CD14-positive monocyte (primary cell): ENCODE data around the gene CDK6. TPM values are rescaled to one million over a fixed set of nuclear protein-coding genes. Genes with fewer than 3 reads are reported as not detected.
A peak's percentile ranks its signal among the peaks of the same experiment; 100 is the strongest.

Experiments used
- DNase-seq, 3 donors: peaks; one replicate each; pipeline ENCODE4 v3.0.0-alpha.2; 2011 to 2022
- H2AFZ ChIP-seq: 2 replicates; pipeline ENCODE4 v1.6.0; 2012; ENCODE audit warnings: mild to moderate bottlenecking, low read depth, low read length, inconsistent platforms; ENCODE audit not compliant: insufficient read depth, poor library complexity, severe bottlenecking
- H3K27ac ChIP-seq, 2 donors: 1 replicate in 1 of 2; 2 replicates in 1 of 2; pipeline ENCODE4 v1.5.1; 2012 to 2013; ENCODE audit warnings: low read length in 2 of 2, control low read depth in 1 of 2, inconsistent platforms in 1 of 2, low read depth in 1 of 2, mild to moderate bottlenecking in 1 of 2
- H3K27me3 ChIP-seq, 2 donors: one replicate each; pipeline versions ENCODE4 v1.6.0 to v1.6.1; 2011 to 2013; ENCODE audit warnings: low read length in 2 of 2; ENCODE audit not compliant: control insufficient read depth in 2 of 2, insufficient read depth in 2 of 2
- H3K36me3 ChIP-seq, 2 donors: replicated peaks in 1 of 2; 1 replicate in 1 of 2; 2 replicates in 1 of 2; pipeline versions ENCODE4 v1.5.1 to v1.6.1; 2012 to 2013; ENCODE audit warnings: low read length in 2 of 2, control low read depth in 1 of 2, inconsistent platforms in 1 of 2, mild to moderate bottlenecking in 1 of 2; ENCODE audit not compliant: insufficient read depth in 2 of 2, control insufficient read depth in 1 of 2
- H3K4me1 ChIP-seq, 2 donors: 1 replicate in 1 of 2; 2 replicates in 1 of 2; pipeline versions ENCODE4 v1.5.1 to v1.6.1; 2012 to 2013; ENCODE audit warnings: low read length in 2 of 2, control low read depth in 1 of 2, inconsistent platforms in 1 of 2, mild to moderate bottlenecking in 1 of 2, moderate library complexity in 1 of 2; ENCODE audit not compliant: insufficient read depth in 2 of 2, control insufficient read depth in 1 of 2
- H3K4me2 ChIP-seq: replicated peaks from 2 replicates; pipeline ENCODE3; 2012; ENCODE audit warnings: low read length, moderate library complexity, mild to moderate bottlenecking; ENCODE audit not compliant: poor library complexity, severe bottlenecking; ENCODE audit errors: extremely low read depth
- H3K4me3 ChIP-seq, 3 experiments: fragments of 200-600 bp in 1 of 3; sonication (generic) in 1 of 3; replicated peaks in 1 of 3; 1 replicate in 2 of 3; 2 replicates in 1 of 3; pipeline ENCODE4 v1.5.1; 2011 to 2013; ENCODE audit warnings: low read length in 3 of 3, mild to moderate bottlenecking in 3 of 3, control low read depth in 2 of 3, low read depth in 2 of 3, inconsistent platforms in 1 of 3, moderate library complexity in 1 of 3
- H3K79me2 ChIP-seq: 2 replicates; pipeline ENCODE4 v1.6.0; 2012; ENCODE audit warnings: mild to moderate bottlenecking, control low read depth, inconsistent platforms, low read length, moderate library complexity; ENCODE audit not compliant: insufficient read depth
- H3K9ac ChIP-seq: 2 replicates; pipeline ENCODE4 v1.6.0; 2017; ENCODE audit warnings: low read length, mild to moderate bottlenecking; ENCODE audit not compliant: insufficient read depth, poor library complexity, severe bottlenecking
- H3K9me3 ChIP-seq, 2 donors: replicated peaks in 1 of 2; 1 replicate in 1 of 2; 2 replicates in 1 of 2; pipeline versions ENCODE4 v1.5.1 to v1.6.1; 2012 to 2013; ENCODE audit warnings: low read length in 2 of 2, control low read depth in 1 of 2; ENCODE audit not compliant: control insufficient read depth in 1 of 2, insufficient read depth in 1 of 2
- H4K20me1 ChIP-seq: 2 replicates; pipeline ENCODE4 v1.6.0; 2012; ENCODE audit warnings: mild to moderate bottlenecking, low read length, control low read depth, moderate library complexity; ENCODE audit not compliant: insufficient read depth
- H3K27ac Mint-ChIP-seq, 7 donors: one replicate each; pipeline ENCODE4 v1.8.0; 2020; ENCODE audit warnings: mild to moderate bottlenecking in 7 of 7, mixed read lengths in 7 of 7, moderate library complexity in 6 of 7, inconsistent platforms in 2 of 7
- H3K27me3 Mint-ChIP-seq, 3 donors: one replicate each; pipeline ENCODE4 v1.8.0; 2021 to 2022; ENCODE audit warnings: low read depth in 3 of 3, mild to moderate bottlenecking in 3 of 3, mixed read lengths in 3 of 3, moderate library complexity in 3 of 3, inconsistent platforms in 1 of 3
- H3K36me3 Mint-ChIP-seq, 2 donors: one replicate each; pipeline ENCODE4 v1.8.0; 2020; ENCODE audit warnings: mixed read lengths in 2 of 2, inconsistent platforms in 1 of 2, mild to moderate bottlenecking in 1 of 2
- H3K4me1 Mint-ChIP-seq: one replicate; pipeline ENCODE4 v1.8.0; 2020; ENCODE audit warnings: mild to moderate bottlenecking, mixed read lengths
- H3K4me3 Mint-ChIP-seq, 2 donors: one replicate each; pipeline ENCODE4 v1.8.0; 2020; ENCODE audit warnings: mild to moderate bottlenecking in 2 of 2, mixed read lengths in 2 of 2, moderate library complexity in 1 of 2
- H3K9me3 Mint-ChIP-seq, 7 donors: one replicate each; pipeline ENCODE4 v1.8.0; 2020 to 2022; ENCODE audit warnings: mixed read lengths in 7 of 7, mild to moderate bottlenecking in 6 of 7, moderate library complexity in 6 of 7, inconsistent platforms in 2 of 7
- WGBS: methylation state at CpG from one replicate; pipeline ENCODE4 v1.1.5; 2013; ENCODE audit warnings: missing lambda C conversion rate; ENCODE audit not compliant: insufficient coverage; 5-methylcytosine and 5-hydroxymethylcytosine counted together
- intact Hi-C, 2 donors: fragments of 100-400 bp; cut with micrococcal nuclease; formaldehyde crosslinking; loops; one replicate each; pipeline versions ENCODE4 v1.15.0 to v1.15.1; 2023
- polyA plus RNA-seq, 3 donors: library from polyadenylated mRNA; depleted of rRNA in 1 of 3; unstranded in 2 of 3; stranded (reverse) in 1 of 3; fragments of 300-500 nt in 2 of 3; fragments of >200 nt in 1 of 3; fragmentation: Illumina TruSeq in 2 of 3; gene quantifications; 1 replicate in 2 of 3; 2 replicates in 1 of 3; pipeline ENCODE4 v1.2.3, GENCODE V29; 2012 to 2021
- TF ChIP-seq, protein P1 (sequence below): fragments of 200-600 bp; IDR thresholded peaks from one replicate; pipeline ENCODE4 v1.8.0; 2022; ENCODE audit warnings: antibody characterized with exemption, mild to moderate bottlenecking

Gene CDK6
- polyA plus RNA-seq, 3 donors, result 3.4 to 4.3 (median 3.8) TPM

DNA sequence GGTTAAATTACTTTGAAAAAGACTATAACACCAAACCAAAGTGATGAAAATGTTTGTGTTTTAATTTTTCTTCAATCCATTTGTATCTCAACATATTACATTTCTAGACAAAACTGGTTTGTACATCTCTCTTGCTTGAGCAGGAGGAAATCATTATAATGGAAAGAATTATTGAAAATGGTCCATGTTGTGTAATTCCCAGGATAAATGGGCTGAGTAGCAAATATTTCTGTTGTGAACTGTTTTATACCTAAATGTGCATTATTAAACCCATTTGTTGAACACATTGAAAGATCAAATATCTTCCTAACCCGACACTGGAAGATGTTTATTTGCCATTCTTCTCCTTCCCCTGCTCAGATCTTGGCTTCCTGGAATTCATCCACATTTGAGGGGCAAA is 14.1 kb upstream of the CDK6 start:
- H3K9me3 Mint-ChIP-seq, result no peaks in the 10 kb centered on the region
- no peaks in the 10 kb centered on the region for H3K36me3 Mint-ChIP-seq
- no peak overlapping the region for H3K27ac Mint-ChIP-seq
- intact Hi-C loops, result no loop called here
- Histone ChIP-seq H3K9ac (no peak overlapping the region), H3K79me2 (no peaks in the 10 kb centered on the region), H4K20me1 (no peaks in the 10 kb centered on the region), H3K27ac (no peak overlapping the region), H3K36me3 (no peaks in the 10 kb centered on the region), H3K4me1 (peaks cover 0 to 4% of the 10 kb centered on the region in 2 donors), H3K27me3 (no peaks in the 10 kb centered on the region), H3K9me3 (no peaks in the 10 kb centered on the region), H3K4me2 (no peak overlapping the region), H3K4me3 (no peak overlapping the region), H2AFZ (no peak overlapping the region)
- TF ChIP-seq, protein P1, sequence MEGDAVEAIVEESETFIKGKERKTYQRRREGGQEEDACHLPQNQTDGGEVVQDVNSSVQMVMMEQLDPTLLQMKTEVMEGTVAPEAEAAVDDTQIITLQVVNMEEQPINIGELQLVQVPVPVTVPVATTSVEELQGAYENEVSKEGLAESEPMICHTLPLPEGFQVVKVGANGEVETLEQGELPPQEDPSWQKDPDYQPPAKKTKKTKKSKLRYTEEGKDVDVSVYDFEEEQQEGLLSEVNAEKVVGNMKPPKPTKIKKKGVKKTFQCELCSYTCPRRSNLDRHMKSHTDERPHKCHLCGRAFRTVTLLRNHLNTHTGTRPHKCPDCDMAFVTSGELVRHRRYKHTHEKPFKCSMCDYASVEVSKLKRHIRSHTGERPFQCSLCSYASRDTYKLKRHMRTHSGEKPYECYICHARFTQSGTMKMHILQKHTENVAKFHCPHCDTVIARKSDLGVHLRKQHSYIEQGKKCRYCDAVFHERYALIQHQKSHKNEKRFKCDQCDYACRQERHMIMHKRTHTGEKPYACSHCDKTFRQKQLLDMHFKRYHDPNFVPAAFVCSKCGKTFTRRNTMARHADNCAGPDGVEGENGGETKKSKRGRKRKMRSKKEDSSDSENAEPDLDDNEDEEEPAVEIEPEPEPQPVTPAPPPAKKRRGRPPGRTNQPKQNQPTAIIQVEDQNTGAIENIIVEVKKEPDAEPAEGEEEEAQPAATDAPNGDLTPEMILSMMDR, result no peak
- peaks cover 0 to 1% (median 0%) of the 10 kb centered on the region in 3 donors for H3K27me3 Mint-ChIP-seq
- H3K4me3 Mint-ChIP-seq, result no peak overlapping the region
- peaks cover 9% of the 10 kb centered on the region for H3K4me1 Mint-ChIP-seq
- no CpG with 5 or more reads among the region's 1 CpG for WGBS
- no peak for DNase-seq

DNA sequence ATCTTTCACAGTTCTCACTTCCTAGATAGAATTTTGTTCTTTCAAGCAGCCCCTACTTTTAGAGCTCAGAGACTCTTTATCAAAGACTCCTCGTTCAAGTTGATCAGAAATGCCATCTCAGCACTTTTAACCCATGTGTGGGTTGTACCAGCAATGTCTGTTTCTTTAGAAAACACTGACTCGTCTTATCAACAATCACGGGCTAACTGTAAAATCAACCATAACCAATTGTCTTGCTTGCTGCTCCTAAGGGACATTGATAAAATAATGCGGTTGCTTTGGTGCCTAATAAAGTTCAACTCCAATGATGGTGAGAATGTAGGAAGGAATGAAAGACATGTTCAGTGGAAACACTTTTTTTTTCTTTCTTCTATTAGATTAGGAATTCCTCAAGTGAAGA is 12.9 kb upstream of the CDK6 start:
- H3K9ac ChIP-seq, result no peak overlapping the region
- no peaks in the 10 kb centered on the region for H4K20me1 ChIP-seq

More for the DNA sequence above, 12.9 kb upstream of the CDK6 start:
- no CpG with 5 or more reads among the region's 4 CpGs for WGBS
- Histone ChIP-seq H3K4me1 (peaks cover 0 to 4% of the 10 kb centered on the region in 2 donors), H2AFZ (peak overlapping the region; percentile 1), H3K4me3 (no peak overlapping the region), H3K27me3 (no peaks in the 10 kb centered on the region), H3K9me3 (no peaks in the 10 kb centered on the region), H3K36me3 (no peaks in the 10 kb centered on the region), H3K79me2 (no peaks in the 10 kb centered on the region), H3K4me2 (no peak overlapping the region), H3K27ac (no peak overlapping the region)
- intact Hi-C loops, result no loop called here
- Mint-ChIP-seq H3K36me3 (no peaks in the 10 kb centered on the region), H3K4me3 (no peak overlapping the region), H3K27ac (no peak overlapping the region), H3K4me1 (peaks cover 3% of the 10 kb centered on the region), H3K9me3 (no peaks in the 10 kb centered on the region), H3K27me3 (peaks cover 0 to 1% (median 0%) of the 10 kb centered on the region in 3 donors)
- TF ChIP-seq, protein P1, result no peak
- DNase-seq, result no peak
